Left renal cortex interstitium (tissue), 4 donors: ENCODE results near the gene PPP1R3G. TPM values are rescaled to one million over a fixed set of nuclear protein-coding genes. Genes with fewer than 3 reads are reported as not detected.
A peak's percentile ranks its signal among the peaks of the same experiment; 100 is the strongest.

Experiments
- DNase-seq, 4 donors: peaks; one replicate each; pipeline ENCODE4 v3.0.0-alpha.2; 2013; ENCODE audit warnings: low read depth in 4 of 4, low spot score in 2 of 4, missing footprints in 1 of 4
- polyA plus RNA-seq, 4 donors: library from polyadenylated mRNA; unstranded; fragments of 120-200 nt; gene quantifications; one replicate each; pipeline ENCODE4 v1.2.1, GENCODE V29; 2013; ENCODE audit not compliant: insufficient read length in 4 of 4

Gene PPP1R3G
- polyA plus RNA-seq, 4 donors = 2.2 to 3.4 (median 2.3) TPM

DNA sequence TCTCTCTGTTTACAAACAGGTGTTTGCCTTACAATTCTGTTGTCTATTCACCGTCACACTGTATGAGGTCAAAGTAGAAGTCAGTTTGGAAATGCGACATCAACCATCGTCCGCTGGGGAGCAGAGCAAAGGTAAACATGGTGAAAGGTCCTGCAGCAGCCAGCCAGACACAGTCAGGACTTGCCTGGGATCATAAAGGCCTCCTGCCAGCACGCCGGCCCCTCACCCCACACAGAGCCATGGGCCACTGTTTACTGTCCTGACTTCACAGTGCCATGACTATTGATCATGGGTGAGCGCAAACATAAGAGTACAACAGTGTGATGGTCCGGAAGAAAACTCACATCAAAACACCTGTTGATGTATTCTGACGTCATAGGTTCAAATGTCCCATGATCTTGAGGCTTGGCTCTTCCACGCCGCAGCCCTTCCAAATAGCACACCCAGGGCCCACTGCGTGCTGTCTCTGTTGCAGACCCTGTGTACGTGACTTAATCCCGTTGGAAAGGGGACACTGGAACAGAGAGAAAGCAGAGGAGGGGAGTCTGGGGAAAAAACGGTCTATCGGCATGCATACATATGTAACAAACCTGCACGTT is 16.9 kb upstream of the PPP1R3G start:
- DNase-seq = no peak

DNA sequence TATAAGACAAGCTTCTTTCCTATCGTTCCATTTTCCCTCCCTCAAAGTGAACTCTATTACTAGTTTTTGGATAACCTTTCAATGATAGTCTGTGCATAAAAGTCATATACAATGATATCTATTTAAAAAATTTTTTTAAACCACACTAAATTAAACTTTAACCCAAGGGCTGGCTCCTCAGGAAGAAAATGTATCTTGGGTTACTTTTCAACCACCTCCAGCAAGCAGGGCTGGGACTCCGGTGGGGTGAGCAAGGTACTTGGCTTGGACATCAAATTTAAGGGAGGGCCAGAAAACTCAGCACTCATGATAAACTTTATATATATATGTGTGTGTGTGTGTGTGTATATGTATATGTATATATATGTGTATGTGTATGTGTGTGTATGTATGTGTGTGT is 13.9 kb upstream of the PPP1R3G start:
- DNase-seq = no peak

DNA sequence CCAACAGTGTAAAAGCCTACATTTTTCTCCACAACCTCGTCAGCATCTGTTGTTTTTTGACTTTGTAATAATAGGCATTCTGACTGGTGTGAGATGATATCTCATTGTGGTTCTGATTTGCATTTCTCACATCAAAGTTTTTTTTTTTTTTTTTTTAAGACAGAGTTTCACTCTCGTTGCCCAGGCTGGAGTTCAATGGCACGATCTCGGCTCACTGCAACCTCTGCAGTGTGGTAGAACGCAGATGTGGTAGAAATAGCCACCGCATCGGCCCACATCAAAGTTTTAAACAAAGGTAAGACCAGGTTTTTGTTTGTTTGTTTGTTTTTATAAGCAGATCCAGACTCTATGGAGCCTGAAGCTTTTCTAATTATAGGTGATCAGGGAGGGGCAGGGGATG is 12.7 kb upstream of the PPP1R3G start:
- no peak for DNase-seq

DNA sequence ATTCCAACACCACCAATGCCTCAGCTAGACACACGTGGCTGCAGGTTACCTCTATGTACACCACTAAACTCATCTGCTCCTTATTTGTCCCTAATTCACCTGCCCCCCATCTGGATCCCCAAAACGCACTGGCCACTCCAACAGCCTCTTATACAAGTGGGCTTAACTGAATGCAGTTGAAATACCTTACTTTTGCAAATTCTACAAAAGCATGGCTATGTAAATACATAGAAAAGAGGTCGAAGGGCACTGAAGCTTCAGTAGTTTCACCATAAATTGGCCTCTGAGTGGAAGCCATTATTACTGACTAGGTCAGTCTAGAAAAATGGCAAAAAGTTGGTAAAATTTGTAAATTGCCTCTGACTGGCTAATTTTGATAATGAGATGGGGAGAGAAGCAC is 11.1 kb upstream of the PPP1R3G start:
- DNase-seq = no peak

DNA sequence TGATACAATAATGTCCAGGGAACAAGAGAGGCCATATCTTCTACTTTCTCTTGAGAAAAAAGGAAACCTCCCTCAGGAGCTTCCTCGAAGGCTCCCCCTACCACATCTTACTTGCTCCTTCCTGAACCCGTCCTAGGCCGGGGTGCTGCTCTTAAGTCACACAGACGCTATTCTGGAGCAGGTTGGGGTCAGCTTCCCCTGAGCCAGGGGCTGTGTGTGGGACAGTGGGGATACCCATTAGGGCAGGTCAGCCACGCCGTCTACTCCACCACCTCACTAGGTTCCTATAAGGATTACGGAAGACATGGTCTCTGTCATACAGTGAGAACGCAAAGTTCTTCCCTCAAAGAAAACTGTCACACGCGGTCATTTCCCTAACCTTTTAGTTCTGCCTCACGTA is 8.2 kb upstream of the PPP1R3G start:
- DNase-seq = no peak

DNA sequence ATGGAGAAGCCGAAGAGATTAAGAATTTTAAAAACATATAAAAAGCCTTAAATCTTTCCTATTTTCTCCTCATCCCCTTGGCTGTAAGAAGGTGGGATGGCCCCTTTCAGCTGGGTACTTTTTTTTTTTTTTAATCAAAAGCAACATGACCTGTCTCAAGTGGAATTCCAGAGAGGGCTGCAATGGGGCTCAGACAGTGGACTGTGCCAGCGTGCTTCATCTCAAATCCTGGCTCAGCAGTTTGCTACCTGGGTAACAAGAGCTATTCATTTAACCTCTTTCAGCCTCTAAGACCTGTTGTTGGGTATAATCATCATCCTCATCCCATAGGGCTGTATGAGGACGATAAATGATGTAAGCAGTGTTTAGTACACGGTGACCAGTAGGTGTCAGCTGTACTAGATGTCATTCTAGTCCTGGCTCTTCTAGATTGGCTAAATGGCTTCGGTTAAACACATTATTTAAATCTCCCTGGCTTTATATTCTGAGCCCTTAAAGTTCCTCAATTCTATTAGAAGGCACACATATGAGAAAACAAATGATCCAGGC is 6.9 kb upstream of the PPP1R3G start:
- no peak for DNase-seq

DNA sequence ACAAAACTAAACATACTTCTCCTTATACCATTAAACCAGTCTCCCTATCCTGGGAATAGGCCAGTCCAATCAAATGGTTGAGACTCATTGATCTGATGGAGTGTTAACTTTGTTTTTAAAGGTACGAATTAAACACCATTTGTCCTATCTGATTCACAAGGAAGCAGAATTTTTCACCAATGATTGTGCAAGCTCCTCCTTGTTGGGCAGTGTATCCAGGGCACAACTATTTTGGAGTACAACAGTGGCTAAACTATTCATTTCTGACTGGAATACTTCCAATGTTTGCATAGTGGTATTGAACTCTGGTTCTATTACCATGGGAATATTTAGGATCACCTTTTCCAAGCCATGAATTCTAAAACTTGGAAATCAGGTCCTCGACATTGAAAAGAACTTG is 5.4 kb upstream of the PPP1R3G start:
- DNase-seq = no peak

DNA sequence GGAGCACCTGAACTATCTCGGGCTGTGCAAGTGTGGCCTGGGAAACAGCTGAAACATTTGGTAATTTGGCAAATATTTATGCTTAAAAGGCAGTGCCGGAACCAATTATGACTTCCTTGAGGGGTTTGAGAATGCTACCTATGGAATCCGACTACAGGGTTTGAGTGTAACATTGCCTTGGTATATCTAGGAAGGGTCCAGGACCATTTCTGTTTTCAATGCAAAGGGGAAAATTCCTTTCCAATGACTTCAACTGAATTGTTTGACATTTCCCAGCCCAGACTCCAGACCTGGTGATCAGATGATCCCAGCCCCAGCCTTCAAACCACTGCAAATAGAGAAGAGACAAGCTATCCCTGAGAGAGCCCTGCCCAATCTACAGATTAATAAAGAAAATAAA is 4.6 kb upstream of the PPP1R3G start:
- DNase-seq = no peak

DNA sequence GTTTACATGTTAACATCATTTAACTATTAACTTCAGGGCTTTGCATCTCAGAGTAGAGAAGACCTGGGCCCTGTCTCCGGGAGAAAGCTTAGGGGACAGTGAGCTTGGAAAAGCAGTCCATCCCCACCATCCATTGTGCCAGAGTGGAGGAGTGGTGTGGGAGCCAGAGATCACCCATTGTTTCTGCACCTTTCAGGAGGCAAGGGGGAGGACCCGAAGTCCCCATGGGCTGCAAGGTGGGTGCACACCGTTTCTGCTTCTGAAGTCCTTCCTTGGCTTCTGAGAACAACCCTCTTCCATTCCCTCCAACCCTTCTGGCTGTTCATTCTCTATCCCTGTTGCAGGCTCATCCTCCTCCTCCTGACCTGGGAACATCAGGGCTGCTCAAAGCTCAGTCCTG is 4.0 kb upstream of the PPP1R3G start:
- no peak for DNase-seq

DNA sequence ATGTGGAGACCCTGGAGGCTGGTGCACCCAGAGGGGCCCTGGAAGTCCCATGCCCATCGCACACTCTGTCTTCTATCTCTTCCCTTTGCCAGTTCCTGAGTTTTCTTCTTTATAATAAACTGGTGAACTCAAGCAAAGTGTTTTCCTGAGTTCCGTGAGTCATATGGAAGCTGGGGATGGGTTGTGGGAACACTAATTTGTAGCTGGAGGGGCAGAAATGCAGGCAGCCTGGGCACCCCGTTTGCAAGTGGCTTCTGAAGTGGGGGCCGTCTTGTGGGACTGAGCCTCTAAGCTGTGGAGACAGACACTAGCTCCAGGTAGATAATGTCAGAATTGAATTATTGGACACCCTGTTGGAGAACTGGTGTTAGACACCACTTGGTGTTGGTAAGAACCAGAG is 3.2 kb upstream of the PPP1R3G start:
- no peak for DNase-seq

DNA sequence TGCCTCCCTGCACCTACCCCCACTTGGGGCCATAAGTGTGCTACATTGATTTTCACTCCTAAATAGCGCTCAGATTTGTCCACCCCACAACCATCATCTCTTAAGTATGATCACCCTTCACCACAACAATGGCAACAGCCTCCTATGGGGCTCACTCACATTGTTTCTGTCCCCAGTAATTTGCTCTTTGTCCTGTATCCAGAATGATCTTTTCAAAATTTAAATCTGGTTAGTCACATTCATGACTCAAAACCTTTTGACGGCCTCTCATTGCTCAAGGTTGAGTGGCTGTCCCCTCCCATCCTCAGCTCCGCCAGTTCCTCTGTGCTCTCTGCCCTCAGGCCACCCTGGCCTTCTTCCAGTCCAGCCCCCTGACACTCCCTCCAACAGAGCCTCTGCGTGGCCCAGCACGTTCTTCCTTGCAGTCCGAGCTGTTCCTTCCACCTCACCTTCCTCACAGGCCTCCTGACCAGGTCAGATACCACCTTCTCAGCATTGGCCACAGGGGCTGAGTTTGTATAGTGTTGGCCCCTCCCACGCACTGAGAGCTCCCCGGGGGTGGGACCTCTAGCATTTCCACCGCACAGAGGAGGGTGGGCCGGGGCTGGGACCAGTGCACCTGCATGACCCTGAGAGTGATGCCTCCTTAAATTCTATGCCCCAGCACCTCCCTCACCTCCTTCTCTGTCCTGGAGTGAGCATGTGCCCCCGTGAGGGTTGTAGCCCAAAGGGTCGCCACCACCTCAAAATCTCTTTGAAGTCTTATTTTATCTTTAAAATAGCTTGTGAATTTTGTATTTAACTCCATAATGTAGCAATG is 2.4 kb upstream of the PPP1R3G start:
- no peak for DNase-seq

DNA sequence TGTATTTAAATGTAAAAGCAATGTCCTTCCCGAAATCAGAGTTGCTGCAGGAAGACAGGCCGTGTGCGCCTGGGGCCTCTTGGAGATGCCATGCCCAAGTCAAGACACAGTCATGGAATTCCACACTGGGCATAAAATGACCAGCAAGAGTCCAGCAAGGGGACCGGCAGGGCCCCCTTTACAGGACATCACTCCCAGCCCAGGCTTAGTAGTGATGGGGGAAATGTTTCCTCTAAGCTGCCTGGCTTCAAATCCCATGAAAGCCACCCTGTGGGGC is 1.9 kb upstream of the PPP1R3G start:
- DNase-seq = no peak

DNA sequence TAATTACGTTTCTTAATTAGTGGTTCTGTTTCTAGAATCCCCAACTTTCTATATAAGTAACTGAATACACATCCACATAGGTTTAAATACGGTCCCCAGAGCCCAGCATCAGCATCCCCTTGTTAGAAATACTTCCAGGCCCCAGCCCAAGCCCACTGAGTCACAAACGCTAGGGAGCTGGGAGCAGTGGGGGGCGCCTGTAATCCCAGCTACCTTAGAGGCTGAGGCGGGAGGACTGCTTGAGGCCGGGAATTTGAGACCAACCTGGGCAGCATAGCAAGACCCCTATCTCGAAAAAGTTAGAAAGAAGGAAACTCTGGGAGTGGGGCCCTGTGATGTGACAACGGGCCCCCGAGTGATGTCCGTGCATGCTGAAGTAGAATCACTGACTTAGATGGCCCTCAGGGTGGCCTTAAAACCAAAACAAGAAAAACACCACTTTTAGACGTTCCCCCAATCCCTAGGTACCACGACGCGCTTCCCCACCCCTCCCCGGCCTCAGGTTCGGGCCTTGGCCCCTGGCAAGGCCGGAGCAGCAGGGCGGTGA is 1.3 kb upstream of the PPP1R3G start:
- no peak for DNase-seq

DNA sequence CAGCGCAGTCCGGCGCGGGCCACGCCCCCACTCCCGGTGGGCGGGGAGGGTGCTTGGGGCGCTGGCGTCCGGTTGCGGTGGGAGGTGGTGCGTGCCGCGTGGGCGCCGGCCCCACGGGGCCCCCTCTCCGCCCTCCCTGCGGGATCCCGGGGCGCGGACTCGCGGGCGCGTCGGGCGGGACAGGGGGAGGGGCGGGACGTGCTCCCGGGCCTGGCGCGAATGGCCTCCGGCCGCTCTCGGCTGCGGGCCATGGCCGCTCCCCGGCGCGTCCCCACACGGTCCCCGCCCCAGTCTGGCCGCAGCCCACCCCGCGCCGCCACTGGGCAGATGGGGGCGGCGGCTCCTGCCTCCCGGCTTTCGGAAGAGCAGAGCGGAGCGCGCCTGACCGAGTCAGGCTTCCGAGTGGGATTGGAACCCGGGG is 771 bp upstream of the PPP1R3G start:
- peak in 1 of 4 donors; percentile 38 for DNase-seq

DNA sequence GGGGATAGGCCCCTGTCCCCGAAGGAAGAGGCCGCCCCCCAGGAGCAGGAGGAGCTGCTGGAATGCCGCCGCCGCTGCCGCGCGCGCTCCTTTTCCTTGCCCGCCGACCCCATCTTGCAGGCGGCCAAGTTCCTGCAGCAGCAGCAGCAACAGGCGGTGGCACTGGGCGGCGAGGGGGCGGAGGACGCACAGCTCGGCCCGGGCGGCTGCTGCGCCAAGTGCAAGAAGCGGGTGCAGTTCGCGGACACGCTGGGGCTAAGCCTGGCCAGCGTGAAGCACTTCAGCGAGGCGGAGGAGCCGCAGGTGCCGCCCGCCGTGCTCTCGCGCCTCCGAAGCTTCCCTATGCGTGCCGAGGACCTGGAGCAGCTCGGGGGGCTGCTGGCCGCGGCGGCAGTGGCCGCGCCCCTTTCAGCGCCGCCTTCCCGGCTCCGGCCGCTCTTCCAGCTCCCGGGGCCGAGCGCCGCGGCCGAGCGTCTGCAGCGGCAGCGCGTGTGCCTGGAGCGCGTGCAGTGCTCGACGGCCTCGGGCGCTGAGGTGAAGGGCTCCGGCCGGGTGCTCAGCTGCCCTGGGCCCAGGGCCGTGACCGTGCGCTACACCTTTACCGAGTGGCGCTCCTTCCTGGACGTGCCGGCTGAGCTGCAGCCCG is 630 bp downstream of the PPP1R3G start:
- DNase-seq = peak in 1 of 4 donors; percentile 62

DNA sequence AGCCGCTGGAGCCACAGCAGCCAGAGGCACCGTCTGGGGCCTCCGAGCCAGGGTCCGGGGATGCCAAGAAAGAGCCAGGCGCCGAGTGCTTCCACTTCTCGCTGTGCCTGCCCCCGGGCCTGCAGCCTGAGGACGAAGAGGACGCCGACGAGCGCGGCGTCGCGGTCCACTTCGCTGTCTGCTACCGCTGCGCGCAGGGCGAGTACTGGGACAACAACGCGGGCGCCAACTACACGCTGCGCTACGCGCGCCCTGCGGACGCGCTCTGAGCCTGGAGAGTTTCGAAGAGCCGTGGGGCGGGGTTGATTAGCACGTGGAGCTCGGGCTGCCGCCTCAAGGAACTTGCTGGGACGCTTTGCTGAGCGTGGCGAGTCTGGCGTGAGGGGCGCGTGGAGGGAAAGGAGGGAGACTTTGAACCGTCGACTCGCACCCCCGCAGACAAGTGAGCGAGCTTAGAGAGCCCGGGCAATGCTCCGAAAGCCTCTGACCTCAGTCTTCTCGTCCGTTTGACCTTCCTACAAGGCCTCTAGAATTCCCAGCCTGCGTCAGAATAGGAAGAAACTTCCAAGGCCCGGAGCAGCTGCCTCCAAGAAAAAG is 1.3 kb downstream of the PPP1R3G start:
- no peak for DNase-seq

DNA sequence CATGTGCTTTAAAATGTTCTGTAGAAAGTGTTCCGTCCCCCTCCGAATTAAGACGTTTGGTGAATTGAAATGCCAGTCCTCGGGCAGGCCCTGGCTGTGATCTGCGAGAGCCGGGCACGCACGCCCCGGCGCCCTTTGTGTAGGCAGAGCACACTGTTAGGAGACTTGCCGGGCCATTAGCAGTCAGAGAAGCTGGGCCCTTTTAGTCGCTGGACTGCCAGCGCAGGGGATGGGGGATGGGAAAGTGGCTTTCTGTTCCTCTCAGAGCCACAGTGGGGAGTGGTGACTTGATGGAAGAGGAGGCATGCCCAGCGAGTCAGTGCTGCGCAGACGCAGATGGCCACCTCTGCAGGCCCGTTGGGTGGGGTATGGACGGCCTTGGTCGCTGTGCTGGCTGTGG is 2.2 kb downstream of the PPP1R3G start:
- no peak for DNase-seq

DNA sequence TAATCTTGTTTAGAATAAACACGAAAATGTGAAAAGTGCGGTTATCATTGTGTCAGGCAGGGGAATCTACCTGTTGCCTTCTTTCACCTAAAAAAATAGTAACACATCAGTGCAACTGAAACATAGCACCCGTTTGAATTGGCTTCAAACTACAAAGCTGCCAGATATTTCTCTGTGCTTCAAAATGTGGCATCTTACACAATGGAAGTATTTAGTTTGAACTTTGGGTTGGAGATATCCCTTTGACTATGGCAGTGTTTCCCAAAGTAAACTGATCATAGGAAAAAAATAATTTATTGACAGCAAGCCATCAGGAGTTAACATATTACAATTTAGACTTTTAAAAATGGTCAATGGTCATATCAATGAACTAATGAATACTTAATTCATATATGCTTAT is 3.6 kb downstream of the PPP1R3G start:
- DNase-seq = no peak

DNA sequence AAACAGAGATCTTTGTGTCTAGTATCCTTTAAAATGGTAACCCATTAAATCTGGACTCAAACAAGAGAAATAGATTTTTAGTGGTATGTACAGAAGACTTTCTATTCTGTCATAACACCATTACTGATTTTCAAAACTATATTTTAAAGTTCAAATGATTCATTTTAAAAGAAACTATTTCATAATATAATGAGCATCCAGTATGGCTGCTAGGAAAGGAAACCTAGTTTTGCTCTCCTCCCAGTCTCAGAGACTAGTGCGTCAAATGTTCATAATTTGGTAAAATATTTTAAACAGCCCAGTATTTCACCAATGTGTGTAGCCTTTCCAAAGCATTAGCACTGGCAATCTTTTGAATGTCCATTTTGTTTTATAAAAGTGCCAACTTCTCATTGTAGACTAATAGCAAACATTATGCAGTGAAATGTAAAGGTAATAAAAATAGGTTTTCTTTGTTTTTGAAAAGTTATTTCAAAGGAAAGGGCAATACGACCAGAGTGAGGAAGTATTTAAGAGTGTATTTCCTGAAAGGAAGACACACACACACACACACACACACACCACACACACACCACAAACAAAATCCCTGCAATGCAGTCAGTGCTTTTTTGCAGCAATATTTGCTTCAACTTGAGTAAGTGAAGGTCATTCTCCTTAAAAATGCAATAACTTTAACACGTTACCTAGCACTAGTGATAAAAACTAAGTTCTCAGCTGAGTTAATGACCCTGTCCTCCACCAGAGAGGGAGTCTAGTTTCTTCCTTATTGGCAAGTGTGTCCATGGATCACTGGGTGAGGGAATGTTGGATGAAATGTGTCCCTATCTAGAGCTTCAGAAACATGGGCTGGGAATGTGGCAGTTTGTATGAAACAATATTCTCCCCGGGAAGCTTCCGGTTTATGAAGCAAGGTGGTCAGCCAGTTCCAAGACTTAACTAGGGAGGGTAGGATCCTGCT is 4.6 kb downstream of the PPP1R3G start:
- no peak for DNase-seq

DNA sequence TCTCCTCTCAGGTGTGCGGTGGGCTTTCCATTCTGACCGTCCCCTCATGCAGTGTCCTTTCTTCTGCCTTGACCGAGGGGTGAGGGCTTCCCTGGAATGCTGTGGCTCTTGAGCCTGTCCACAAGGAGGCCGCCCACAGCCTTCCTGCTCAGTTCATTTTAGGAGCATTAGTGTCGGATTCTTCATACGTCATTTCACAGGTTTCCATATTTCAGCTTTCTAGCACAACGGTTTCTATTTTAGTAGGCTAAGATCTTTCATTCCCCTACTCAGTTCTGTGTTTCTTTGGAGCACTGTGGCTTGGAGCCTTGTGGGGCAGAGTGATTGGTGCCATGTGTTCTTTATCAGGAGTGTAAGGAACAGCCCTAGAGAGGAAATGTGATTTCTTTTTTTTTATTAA is 5.5 kb downstream of the PPP1R3G start:
- no peak for DNase-seq
